ENCODE data around the gene GPR15. TPM values are rescaled to one million over a fixed set of nuclear protein-coding genes. Genes with fewer than 3 reads are reported as not detected.

GPR15 gene
- total and polyA plus RNA-seq, 2 donors (not counting 1 experiment from before 2014, with no cell fraction given) = under 0.01 TPM; not detected in 1

DNA sequence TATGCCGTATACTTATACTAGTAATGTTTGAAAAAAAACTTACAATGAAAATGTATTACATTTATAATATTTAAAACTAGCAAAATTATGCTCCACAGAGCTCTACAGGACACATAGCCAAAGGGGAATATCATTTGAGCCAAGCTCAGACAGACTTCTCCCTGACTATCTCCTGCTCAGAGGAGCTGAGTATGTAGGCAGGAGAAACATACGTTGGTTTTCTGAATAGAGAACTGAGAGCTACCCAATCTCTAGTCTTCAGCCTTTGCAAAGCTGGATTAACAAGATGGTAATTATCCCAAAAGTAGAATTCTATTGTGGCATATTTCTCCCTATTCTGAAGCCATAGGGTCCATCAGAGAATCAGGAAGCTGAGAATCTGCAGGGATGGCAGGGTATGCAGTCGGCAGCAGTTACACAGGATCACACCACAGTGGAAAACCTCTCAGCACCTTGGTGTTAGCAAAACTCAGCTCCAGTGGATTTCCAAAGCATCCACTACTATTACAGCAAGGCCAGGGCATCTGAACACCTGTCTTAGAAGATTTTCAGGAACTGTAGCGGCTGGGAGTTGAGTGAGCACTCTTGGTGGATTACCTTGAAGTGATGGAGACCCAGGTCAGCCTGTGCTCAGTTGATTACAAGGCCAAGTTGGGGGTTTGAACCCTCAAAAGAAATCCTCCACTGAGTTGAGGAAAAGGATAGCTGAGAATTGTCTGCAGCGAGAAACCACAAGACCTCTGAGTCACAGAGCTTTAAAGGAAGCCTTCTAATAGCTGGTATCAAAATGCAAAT lies 30.1 kb downstream of the GPR15 start:
- Histone ChIP-seq H4K20me1 (ENCODE audit: control insufficient read depth, extremely low read depth, insufficient read depth, low read length) (no peaks in the 10 kb centered on the region), H3K36me3 (ENCODE audit: control insufficient read depth, insufficient read depth, low read length) (no peaks in the 10 kb centered on the region), H3K27ac (ENCODE audit: insufficient read depth, low read length) (no peak overlapping the region), H3K9me3 (ENCODE audit: control insufficient read depth, insufficient read depth, low read depth, low read length) (no peaks in the 10 kb centered on the region), H3K27me3 (ENCODE audit: control insufficient read depth, insufficient read depth, low read length) (no peaks in the 10 kb centered on the region), H3K4me2 (ENCODE audit: extremely low read depth, insufficient read depth, low read length) (no peak overlapping the region), H3K4me3 (replicated peaks in 1 of 4; ENCODE audit: control extremely low read depth in 1 of 4, insufficient read depth in 1 of 4, low read depth in 3 of 4, low read length in 4 of 4) (no peak overlapping the region), H2AFZ (ENCODE audit: low read length) (no peak overlapping the region), H3K9ac (ENCODE audit: insufficient read depth, low read length) (no peak overlapping the region), H3K79me2 (ENCODE audit: control insufficient read depth, insufficient read depth, low read length) (no peaks in the 10 kb centered on the region), H3K4me1 (ENCODE audit: control insufficient read depth, extremely low read depth, insufficient read depth, low read length) (no peaks in the 10 kb centered on the region)
- DNase-seq (ENCODE audit: low read depth in 2 of 2) = peak; percentile 9 to 53
- TF ChIP-seq, protein P1, sequence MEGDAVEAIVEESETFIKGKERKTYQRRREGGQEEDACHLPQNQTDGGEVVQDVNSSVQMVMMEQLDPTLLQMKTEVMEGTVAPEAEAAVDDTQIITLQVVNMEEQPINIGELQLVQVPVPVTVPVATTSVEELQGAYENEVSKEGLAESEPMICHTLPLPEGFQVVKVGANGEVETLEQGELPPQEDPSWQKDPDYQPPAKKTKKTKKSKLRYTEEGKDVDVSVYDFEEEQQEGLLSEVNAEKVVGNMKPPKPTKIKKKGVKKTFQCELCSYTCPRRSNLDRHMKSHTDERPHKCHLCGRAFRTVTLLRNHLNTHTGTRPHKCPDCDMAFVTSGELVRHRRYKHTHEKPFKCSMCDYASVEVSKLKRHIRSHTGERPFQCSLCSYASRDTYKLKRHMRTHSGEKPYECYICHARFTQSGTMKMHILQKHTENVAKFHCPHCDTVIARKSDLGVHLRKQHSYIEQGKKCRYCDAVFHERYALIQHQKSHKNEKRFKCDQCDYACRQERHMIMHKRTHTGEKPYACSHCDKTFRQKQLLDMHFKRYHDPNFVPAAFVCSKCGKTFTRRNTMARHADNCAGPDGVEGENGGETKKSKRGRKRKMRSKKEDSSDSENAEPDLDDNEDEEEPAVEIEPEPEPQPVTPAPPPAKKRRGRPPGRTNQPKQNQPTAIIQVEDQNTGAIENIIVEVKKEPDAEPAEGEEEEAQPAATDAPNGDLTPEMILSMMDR (conservative IDR thresholded peaks at IDR 0.05 in 1 of 2, IDR thresholded peaks at IDR 0.05 in 1 of 2; ENCODE audit: low read depth in 1 of 2, low read length in 2 of 2) = no peak
- no peak for TF ChIP-seq EZH2 (IDR thresholded peaks at IDR 0.05; ENCODE audit: low read length, missing control alignments)

DNA sequence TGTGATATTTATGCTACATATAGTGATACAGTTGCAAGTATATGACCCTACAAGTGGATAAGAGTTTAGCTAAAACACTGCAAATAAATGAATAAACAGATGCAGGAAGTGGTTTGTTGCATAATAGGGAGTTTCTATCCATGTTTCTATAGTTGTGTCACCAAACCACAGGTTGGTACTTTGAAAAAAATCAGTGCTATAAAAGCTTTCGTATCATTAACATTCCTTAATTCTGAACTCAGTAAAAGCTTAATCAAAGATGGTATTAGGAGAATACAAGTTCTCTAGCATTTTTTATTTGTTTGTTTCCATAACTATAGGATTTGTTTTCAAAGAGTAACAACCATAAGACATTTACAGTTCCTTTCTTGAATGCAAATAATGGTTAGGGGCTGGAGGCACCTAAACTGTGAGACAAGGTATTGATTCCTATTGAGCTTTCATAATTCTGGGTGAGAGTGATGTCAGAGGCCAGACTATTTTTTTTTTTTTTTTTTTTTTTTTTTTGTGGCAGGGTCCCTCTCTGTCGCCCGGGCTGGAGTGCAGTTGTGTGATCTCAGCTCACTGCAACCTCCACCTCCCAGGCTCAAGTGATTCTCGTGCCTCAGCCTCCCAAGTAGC lies 32.0 kb downstream of the GPR15 start:
- no peak overlapping the region for H3K4me3 ChIP-seq (replicated peaks in 1 of 4; ENCODE audit: control extremely low read depth in 1 of 4, insufficient read depth in 1 of 4, low read depth in 3 of 4, low read length in 4 of 4)
- H3K79me2 ChIP-seq (ENCODE audit: control insufficient read depth, insufficient read depth, low read length) = no peaks in the 10 kb centered on the region
- H3K36me3 ChIP-seq (ENCODE audit: control insufficient read depth, insufficient read depth, low read length) = no peaks in the 10 kb centered on the region
- H3K4me1 ChIP-seq (ENCODE audit: control insufficient read depth, extremely low read depth, insufficient read depth, low read length) = no peaks in the 10 kb centered on the region
- peak; percentile 60 to 79 for DNase-seq (ENCODE audit: low read depth in 2 of 2)
- no peak overlapping the region for H2AFZ ChIP-seq (ENCODE audit: low read length)
- no peaks in the 10 kb centered on the region for H3K9me3 ChIP-seq (ENCODE audit: control insufficient read depth, insufficient read depth, low read depth, low read length)
- no peak overlapping the region for H3K9ac ChIP-seq (ENCODE audit: insufficient read depth, low read length)
- no peak overlapping the region for H3K27ac ChIP-seq (ENCODE audit: insufficient read depth, low read length)
- no peak for TF ChIP-seq EZH2 (IDR thresholded peaks at IDR 0.05; ENCODE audit: low read length, missing control alignments)
- TF ChIP-seq, protein P1 (conservative IDR thresholded peaks at IDR 0.05 in 1 of 2, IDR thresholded peaks at IDR 0.05 in 1 of 2; ENCODE audit: low read depth in 1 of 2, low read length in 2 of 2) = no peak
- no peaks in the 10 kb centered on the region for H4K20me1 ChIP-seq (ENCODE audit: control insufficient read depth, extremely low read depth, insufficient read depth, low read length)
- H3K27me3 ChIP-seq (ENCODE audit: control insufficient read depth, insufficient read depth, low read length) = no peaks in the 10 kb centered on the region
- no peak overlapping the region for H3K4me2 ChIP-seq (ENCODE audit: extremely low read depth, insufficient read depth, low read length)

DNA sequence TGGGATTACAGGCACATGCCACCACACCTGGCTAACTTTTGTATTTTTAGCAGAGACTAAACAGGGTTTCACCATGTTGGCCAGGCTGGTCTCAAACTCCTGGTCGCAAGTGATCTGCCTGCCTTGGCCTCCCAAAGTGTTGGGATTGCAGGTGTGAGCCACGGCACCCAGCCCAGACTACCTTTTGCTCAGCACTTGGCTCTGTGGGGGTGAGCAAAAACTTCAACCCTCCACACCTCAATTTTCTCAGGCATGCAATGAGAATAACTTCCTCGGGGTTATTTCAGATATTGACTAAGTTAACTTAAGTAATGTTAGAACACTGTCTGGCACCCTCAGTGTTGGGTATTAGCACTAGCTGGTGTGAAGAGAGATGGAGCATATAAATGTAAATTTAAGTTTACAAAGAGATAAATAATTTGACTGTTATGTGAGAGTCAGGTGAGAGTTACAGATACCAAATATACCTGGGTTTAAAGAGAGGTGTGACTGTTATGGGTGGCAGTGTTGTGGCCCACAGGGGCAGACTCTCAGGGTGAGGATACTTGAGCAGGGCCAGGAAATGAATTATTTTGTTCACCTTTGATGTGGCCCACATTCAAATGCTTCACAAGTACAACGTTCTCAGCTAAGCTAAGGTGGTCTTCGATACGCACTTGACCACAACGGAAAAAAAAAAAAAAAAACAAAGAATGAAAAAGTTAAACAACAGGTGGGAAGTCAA lies 32.7 kb downstream of the GPR15 start:
- Histone ChIP-seq H4K20me1 (ENCODE audit: control insufficient read depth, extremely low read depth, insufficient read depth, low read length) (no peaks in the 10 kb centered on the region), H3K9ac (ENCODE audit: insufficient read depth, low read length) (no peak overlapping the region), H3K79me2 (ENCODE audit: control insufficient read depth, insufficient read depth, low read length) (no peaks in the 10 kb centered on the region), H2AFZ (ENCODE audit: low read length) (no peak overlapping the region), H3K4me2 (ENCODE audit: extremely low read depth, insufficient read depth, low read length) (no peak overlapping the region), H3K4me1 (ENCODE audit: control insufficient read depth, extremely low read depth, insufficient read depth, low read length) (no peaks in the 10 kb centered on the region), H3K36me3 (ENCODE audit: control insufficient read depth, insufficient read depth, low read length) (no peaks in the 10 kb centered on the region), H3K27me3 (ENCODE audit: control insufficient read depth, insufficient read depth, low read length) (no peaks in the 10 kb centered on the region), H3K27ac (ENCODE audit: insufficient read depth, low read length) (no peak overlapping the region), H3K9me3 (ENCODE audit: control insufficient read depth, insufficient read depth, low read depth, low read length) (no peaks in the 10 kb centered on the region), H3K4me3 (replicated peaks in 1 of 4; ENCODE audit: control extremely low read depth in 1 of 4, insufficient read depth in 1 of 4, low read depth in 3 of 4, low read length in 4 of 4) (no peak overlapping the region)
- no peak for DNase-seq (ENCODE audit: low read depth in 2 of 2)
- TF ChIP-seq EZH2 (IDR thresholded peaks at IDR 0.05; ENCODE audit: low read length, missing control alignments) = no peak
- TF ChIP-seq, protein P1 (conservative IDR thresholded peaks at IDR 0.05 in 1 of 2, IDR thresholded peaks at IDR 0.05 in 1 of 2; ENCODE audit: low read depth in 1 of 2, low read length in 2 of 2) = no peak

All from fibroblast of lung (primary cell).